ENCODE results near the gene RTN4RL2. TPM values are rescaled to one million over a fixed set of nuclear protein-coding genes. Genes with fewer than 3 reads are reported as not detected.
A peak's percentile ranks its signal among the peaks of the same experiment; 100 is the strongest.

Gene RTN4RL2
- polyA plus RNA-seq, 6 donors from 2014 or later: 0.12 TPM; not detected in 5

DNA sequence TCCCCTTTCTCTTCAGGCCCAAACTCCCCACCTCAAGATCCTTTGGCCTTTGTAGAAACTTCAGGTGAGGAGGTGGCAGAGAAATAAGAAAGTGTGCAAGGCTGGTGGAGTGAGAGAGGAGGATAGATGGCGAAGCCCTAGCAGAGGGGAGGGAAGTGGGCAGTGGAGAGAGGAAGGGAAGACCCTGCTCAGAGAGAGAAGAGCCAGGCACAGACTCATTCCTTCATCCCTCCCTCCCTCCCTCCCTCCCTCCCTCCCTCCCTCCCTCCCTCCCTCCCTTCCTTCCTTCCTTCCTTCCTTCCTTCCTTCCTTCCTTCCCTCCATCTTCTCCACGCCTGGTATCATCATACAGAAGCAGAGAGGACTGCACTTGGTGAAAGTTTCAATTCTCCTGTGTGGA, 21.0 kb downstream of the RTN4RL2 start:
- Mint-ChIP-seq H3K27ac (peak overlapping the region in 1 of 6 donors; percentile 34), H3K4me1 (peaks cover 48 to 57% (median 54%) of the 10 kb centered on the region in 3 donors), H3K27me3 (peaks cover 0 to 6% (median 0%) of the 10 kb centered on the region in 3 donors), H3K36me3 (no peaks in the 10 kb centered on the region), H3K9me3 (no peaks in the 10 kb centered on the region), H3K4me3 (peak overlapping the region; percentile 39 to 77 (median 62))
- no peak for ATAC-seq (ENCODE audit: low read depth in 2 of 2)
- DNase-seq: no peak

DNA sequence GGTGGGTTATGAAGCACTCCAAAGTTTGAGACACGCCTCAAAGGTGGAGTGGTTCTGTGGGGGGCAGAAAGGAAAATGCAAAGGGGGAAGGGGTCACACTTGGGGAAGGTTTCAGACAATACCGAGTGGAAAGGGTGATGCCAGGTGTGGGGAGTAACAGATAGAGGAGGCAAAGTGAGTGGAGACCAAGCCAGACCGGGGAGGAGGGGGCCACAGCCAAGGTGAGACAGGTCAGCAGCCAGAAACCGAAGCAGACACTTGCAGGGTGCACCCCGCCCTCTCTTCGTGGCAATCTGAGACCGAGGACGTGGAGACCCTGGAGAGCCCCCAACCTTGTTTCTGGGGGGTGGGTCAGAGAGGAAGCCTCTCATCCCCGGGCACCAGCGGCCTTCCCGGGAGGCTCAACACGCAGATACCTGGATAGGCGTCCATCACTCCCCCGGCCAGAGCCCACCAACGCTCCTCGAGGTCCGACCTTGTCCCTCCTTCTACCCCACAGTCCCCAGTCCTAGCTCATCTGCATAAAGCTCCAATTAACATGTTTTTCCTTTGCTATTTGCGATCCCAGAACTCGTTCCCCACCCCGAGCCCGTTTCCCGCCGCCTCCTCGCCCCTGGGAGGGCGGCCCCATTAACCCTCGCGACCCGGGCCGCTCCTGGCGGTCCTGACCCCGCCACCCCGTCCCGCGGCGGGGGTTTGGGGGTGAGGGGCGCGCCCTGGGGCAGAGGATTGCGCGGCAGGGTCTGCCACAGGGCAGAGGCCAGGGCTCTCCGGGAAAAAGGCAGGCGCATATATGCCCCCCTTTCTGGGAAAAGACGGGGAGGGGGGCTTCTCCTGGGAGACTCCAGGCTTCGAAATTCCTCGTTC, 21.8 kb downstream of the RTN4RL2 start:
- Mint-ChIP-seq H3K27me3 (peaks cover 0 to 1% (median 0%) of the 10 kb centered on the region in 3 donors), H3K9me3 (no peaks in the 10 kb centered on the region), H3K4me1 (peaks cover 42 to 53% (median 50%) of the 10 kb centered on the region in 3 donors), H3K36me3 (no peaks in the 10 kb centered on the region), H3K4me3 (peak overlapping the region in 7 of 8 donors; percentile 39 to 85 (median 77)), H3K27ac (peak overlapping the region in 4 of 6 donors; percentile 34 to 86 (median 54))
- DNase-seq: no peak
- ATAC-seq (ENCODE audit: low read depth in 2 of 2): no peak

DNA sequence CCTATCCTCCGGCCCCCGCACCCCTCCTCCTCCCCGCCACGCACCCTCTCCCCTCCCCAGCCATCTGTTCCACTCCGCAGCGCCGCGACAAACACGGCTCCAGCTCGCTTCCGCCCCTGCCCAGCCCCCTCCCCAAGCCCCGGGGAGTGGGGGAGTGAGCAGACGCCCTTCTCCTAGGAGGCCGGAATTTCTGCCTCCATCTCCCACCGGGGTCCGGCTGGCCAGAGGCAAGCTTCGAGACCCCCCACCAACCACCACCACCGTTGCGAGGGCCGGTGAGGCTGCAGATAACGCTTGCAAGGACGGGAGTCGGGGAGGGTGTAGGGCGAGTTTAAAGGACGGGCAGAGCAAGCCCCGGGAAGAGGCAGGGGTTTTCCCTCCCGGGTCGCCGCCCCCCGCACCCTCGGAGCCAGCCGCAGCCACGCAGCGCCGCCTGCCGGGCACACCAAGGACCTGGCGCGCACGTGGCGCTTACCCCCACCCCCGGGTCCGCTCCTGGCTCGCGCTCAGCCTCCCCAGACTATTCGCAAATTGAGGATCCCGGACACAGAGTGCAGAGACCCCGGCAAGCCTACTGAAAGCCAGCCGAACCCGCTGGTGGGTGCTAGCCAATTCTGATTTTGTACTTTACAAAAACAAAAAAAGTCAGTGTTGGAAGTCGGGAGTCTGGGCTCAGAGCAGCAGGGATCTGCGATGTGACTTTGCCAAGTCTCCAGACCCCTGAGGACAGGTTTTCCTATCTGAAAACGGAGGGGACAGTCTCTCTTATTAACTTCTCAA, 22.6 kb downstream of the RTN4RL2 start:
- H3K4me3 Mint-ChIP-seq: peak overlapping the region; percentile 36 to 86 (median 78)
- H3K36me3 Mint-ChIP-seq: peaks cover 0 to 2% of the 10 kb centered on the region in 2 donors
- no peaks in the 10 kb centered on the region for H3K9me3 Mint-ChIP-seq
- no peaks in the 10 kb centered on the region for H3K27me3 Mint-ChIP-seq
- DNase-seq: peak; percentile 61
- no peak overlapping the region for H3K27ac Mint-ChIP-seq
- ATAC-seq (ENCODE audit: low read depth in 2 of 2): peak; percentile 62
- H3K4me1 Mint-ChIP-seq: peaks cover 41 to 51% (median 46%) of the 10 kb centered on the region in 3 donors

DNA sequence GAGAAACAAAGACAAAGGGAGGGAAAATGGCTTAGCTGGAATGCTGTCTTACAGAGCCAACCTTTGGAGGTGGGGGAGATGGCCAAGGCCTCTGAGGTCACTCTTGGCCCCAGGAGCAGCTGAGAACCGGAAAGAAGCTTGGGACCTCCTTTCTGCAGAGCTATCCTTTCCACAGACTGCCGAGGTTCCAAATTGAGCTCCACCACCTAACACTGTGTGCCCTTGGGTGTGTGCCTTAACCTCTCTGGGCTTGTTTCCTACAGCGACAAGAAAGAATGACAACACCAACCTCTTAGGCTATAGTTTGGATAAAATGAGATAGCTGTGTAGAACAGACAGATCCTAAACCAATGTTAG, 23.2 kb downstream of the RTN4RL2 start:
- peaks cover 41 to 51% (median 46%) of the 10 kb centered on the region in 3 donors for H3K4me1 Mint-ChIP-seq
- H3K27ac Mint-ChIP-seq: no peak overlapping the region
- peaks cover 0 to 4% of the 10 kb centered on the region in 2 donors for H3K36me3 Mint-ChIP-seq
- DNase-seq (no peak), ATAC-seq (ENCODE audit: low read depth in 2 of 2) (no peak)
- peak overlapping the region; percentile 6 to 86 (median 78) for H3K4me3 Mint-ChIP-seq
- H3K9me3 Mint-ChIP-seq: no peaks in the 10 kb centered on the region
- H3K27me3 Mint-ChIP-seq: no peaks in the 10 kb centered on the region

DNA sequence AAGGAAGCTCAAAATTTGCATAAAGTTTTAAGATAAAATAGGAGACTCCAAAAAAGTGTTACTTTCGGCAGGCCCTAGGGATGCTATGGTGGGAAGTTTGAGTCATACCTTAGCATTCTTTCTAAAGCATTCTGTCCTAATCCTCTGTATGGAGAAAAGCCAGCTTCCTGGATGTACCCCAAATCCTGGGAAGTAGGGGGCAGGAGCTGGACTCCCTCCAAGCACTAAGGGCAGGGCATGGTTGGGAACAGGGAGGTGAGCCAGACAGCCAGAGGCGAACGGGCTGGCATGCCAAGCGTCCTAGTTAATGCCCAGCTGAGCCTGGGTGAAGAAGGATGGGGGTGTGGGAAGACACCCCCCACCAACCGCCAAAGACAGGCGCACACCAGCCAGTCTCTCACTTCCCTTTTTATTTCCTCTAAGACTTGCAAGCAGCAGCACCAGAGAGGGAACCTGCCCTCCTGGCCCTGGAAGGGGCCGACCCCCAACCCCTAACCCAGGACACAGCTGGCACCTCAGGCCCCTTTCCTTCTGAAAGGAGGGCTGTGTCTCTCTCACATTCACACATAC, 23.9 kb downstream of the RTN4RL2 start:
- H3K36me3 Mint-ChIP-seq: peaks cover 0 to 4% of the 10 kb centered on the region in 2 donors
- H3K27me3 Mint-ChIP-seq: no peaks in the 10 kb centered on the region
- peak overlapping the region; percentile 55 to 88 (median 74) for H3K4me3 Mint-ChIP-seq
- peaks cover 41 to 51% (median 46%) of the 10 kb centered on the region in 3 donors for H3K4me1 Mint-ChIP-seq
- peak overlapping the region in 2 of 6 donors; percentile 58 to 70 for H3K27ac Mint-ChIP-seq
- DNase-seq (peak; percentile 74), ATAC-seq (ENCODE audit: low read depth in 2 of 2) (peak; percentile 86 to 87)
- no peaks in the 10 kb centered on the region for H3K9me3 Mint-ChIP-seq

DNA sequence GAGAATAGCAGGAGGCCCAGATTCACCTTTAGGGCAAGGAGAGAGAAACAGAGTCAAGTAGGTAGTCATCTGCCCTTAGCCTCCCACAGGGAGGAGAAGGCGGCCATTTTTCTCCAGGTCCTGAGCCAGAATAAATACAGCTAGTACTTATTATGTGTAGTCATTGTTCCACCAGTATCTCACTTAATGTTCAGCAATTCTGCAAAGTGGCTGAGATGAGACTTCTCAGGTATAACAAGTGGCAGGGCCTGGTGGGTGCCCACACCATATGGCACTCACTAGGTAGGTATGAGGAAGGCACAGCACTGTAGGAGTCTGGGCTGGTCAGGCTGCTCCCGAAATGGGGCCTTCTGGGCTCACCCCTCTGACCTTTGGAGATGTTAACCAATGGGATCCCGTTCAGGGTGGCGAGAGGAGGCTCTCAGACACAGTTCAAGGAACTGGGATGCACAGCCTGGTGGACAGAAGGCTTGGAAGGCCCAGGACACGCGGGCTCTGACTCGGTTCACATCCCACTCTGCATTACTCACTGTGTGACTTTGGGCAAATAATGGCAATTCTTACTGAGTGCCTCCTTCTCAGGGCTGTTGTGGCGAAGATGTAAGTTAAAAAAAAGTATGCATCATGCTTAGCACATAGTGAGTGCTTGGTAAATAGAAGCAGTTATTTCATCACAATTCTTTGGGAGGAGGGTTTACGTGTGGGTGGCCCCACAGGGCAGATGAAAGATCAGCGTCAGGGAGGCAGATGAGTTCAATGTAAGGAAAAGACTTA, 25.1 kb downstream of the RTN4RL2 start:
- Mint-ChIP-seq H3K27me3 (no peaks in the 10 kb centered on the region), H3K4me3 (peak overlapping the region in 2 of 8 donors; percentile 18 to 70), H3K36me3 (peaks cover 0 to 4% of the 10 kb centered on the region in 2 donors), H3K9me3 (no peaks in the 10 kb centered on the region), H3K27ac (peak overlapping the region in 1 of 6 donors; percentile 95), H3K4me1 (peaks cover 37 to 46% (median 40%) of the 10 kb centered on the region in 3 donors)
- no peak for ATAC-seq (ENCODE audit: low read depth in 2 of 2)
- no peak for DNase-seq

DNA sequence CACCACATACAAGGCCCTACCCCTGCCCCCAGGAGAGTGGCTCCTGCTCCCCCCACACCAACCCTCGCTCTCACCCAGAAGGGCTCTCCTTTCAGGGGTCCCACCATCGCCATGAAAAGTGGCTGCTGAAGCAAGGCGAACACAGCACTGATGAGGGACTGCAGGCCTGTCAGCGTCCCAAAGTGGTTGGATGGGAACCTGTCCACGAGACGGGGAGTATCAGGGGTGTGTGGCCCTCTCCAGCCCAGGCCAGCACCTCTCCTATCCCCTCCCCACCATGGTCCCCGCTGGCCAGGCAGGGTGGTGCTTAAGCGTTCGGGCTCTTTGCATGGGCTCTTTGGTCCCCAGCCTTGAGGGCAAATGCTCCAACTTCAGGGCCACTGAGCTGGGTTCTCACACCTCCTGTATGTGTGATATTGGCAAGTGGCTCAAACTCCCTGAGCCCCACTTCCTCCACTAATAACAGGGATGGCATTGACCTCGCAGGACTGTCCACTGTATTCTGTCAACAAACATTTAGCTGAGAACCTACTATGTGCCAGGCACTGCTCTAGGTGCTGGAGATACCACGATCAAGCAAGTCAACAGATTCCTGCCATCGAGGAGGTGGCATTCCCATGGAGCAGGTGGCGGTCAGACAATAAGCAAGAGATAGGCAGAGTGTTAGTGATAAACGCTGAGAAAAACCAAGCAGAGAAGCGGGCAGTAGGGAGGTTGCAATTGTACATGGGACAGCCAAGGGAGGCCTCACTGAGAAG, 26.9 kb downstream of the RTN4RL2 start:
- ATAC-seq (ENCODE audit: low read depth in 2 of 2): no peak
- peaks cover 24 to 31% (median 28%) of the 10 kb centered on the region in 3 donors for H3K4me1 Mint-ChIP-seq
- peak overlapping the region in 1 of 8 donors; percentile 37 for H3K4me3 Mint-ChIP-seq
- H3K27me3 Mint-ChIP-seq: no peaks in the 10 kb centered on the region
- H3K36me3 Mint-ChIP-seq: peaks cover 0 to 4% of the 10 kb centered on the region in 2 donors
- no peaks in the 10 kb centered on the region for H3K9me3 Mint-ChIP-seq
- peak overlapping the region in 1 of 6 donors; percentile 29 for H3K27ac Mint-ChIP-seq
- DNase-seq: no peak

DNA sequence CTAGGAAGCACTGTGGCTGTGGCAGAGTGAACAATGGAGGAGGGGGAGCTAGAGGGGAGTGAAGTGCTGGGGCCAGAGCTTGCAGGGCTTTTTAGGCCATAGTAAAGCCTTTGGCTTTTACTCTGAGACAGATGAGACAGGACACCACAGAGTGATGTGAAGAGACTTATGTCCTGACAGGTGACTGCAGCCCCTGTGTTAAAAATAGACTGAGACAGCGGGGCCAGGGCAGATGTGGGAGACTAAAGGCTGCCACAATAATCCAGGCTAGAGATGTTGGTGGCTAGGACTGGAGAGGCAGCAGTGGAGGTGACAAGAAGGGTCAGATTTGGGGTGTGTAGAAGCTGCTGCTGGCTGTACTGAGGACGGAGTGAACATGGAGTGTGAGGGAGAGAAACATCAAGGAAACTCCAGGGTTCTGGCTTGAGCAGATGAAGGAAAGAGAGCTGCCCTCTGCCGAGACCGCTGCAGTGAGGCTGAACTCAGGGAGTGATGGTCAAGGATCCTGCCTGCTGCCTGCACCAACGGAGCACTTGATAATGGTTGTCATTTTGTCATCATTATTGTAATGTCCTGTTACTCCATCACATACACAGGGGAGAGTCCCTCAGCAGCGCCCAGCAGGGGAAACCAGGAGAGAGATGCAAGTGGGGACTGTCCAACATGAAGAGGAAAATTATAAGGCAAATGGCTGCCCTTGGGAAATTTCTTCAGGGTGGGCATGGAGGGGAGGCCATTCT, 27.8 kb downstream of the RTN4RL2 start:
- peaks cover 17 to 27% (median 22%) of the 10 kb centered on the region in 3 donors for H3K4me1 Mint-ChIP-seq
- no peaks in the 10 kb centered on the region for H3K9me3 Mint-ChIP-seq
- no peaks in the 10 kb centered on the region for H3K27me3 Mint-ChIP-seq
- DNase-seq (no peak), ATAC-seq (ENCODE audit: low read depth in 2 of 2) (no peak)
- no peak overlapping the region for H3K4me3 Mint-ChIP-seq
- H3K36me3 Mint-ChIP-seq: peaks cover 0 to 4% of the 10 kb centered on the region in 2 donors
- peak overlapping the region in 2 of 6 donors; percentile 14 to 29 for H3K27ac Mint-ChIP-seq

DNA sequence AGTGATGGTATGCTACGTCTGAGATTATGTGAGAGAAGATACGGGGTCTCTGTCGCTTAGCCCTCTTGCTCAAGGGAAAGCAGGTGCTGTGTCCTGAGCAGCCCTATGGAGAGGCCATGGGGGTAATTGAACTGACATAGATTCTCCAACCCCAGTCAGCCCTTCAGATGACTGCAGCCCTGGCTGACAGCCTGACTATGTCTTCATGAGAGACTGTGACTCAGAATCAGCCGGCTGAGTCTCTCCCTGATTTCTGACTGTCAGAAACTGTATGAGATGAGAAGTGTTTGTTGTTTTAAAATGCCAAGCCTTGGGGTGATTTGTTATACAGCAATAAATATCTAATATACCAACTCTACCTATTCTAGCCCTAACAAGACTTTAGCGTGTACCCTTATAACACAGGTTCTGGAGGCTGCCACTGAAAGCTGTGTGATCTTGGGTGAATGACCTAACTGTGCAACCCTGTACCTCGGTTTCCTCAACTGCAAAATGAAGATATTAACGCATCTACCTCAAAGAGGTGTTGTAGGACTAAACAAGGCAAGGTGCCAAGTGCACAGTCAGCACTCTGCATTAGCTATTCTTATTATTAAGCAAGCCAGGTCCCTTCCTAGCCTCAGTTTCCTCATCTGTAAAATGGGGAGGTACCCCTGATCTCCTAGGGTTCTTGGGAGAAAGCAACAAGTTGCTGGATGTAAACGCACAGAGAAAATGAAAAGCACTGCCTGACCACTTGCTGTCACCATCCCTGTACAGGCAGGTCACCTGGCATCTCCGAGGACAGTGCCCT, 30.3 kb downstream of the RTN4RL2 start:
- H3K4me1 Mint-ChIP-seq: peaks cover 3 to 8% (median 3%) of the 10 kb centered on the region in 3 donors
- DNase-seq: no peak
- no peak for ATAC-seq (ENCODE audit: low read depth in 2 of 2)
- H3K27ac Mint-ChIP-seq: no peak overlapping the region
- H3K4me3 Mint-ChIP-seq: no peak overlapping the region
- no peaks in the 10 kb centered on the region for H3K9me3 Mint-ChIP-seq
- peaks cover 0 to 4% of the 10 kb centered on the region in 2 donors for H3K36me3 Mint-ChIP-seq
- no peaks in the 10 kb centered on the region for H3K27me3 Mint-ChIP-seq

DNA sequence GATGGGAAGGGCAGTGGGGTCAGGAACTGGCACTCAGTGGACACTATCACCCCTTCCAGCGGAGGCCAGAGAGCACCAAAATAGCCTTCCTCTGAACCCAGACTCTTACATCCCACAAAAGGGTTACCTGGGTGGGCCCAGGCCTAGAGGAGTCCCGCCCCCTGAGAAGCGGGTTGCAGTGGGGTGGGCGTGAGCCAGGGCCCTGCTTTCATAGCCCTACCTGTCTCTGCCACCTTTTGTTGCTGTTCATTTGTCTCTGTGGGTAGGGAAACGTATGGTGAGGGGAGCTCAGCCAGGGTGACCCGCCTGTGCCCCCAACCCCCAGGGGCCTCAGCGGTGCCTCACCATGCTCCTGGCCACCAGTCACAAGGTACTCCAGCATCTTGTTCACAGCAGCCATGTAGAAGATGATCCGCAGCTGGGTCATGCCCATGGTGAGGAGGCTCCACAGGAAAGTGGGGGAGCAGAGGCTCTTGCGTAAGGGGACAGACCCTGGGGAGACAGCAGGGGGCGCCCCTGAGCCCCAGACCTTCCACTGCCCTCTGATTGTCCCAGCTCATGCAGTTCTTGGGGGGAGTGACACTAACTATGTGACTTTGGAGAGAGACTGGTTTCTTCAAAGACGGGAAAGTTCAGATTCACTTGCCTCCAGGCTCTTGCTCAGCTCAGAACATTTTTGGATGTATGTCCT, 31.2 kb downstream of the RTN4RL2 start:
- peaks cover 0 to 5% (median 0%) of the 10 kb centered on the region in 3 donors for H3K4me1 Mint-ChIP-seq
- H3K4me3 Mint-ChIP-seq: no peak overlapping the region
- H3K36me3 Mint-ChIP-seq: peaks cover 0 to 8% of the 10 kb centered on the region in 2 donors
- H3K9me3 Mint-ChIP-seq: no peaks in the 10 kb centered on the region
- ATAC-seq (ENCODE audit: low read depth in 2 of 2): peak in 1 of 2 donors; percentile 34
- peak overlapping the region in 1 of 6 donors; percentile 47 for H3K27ac Mint-ChIP-seq
- H3K27me3 Mint-ChIP-seq: no peaks in the 10 kb centered on the region
- DNase-seq: peak; percentile 24
